IMR-90 (cell line): ENCODE measurements around the gene ERN1. TPM values are rescaled to one million over a fixed set of nuclear protein-coding genes. Genes with fewer than 3 reads are reported as not detected.

Experiments
- ATAC-seq: fragments of 200-7000 bp; cut with Tn5 transposase; 2 replicates; pipeline ENCODE4 v1.9.1; 2020; ENCODE audit warnings: low read depth, mild to moderate bottlenecking, moderate library complexity
- BruUV-seq: library from RNA; stranded (reverse); fragments of 400-500 nt; replicated peaks from 2 replicates; lab custom pipeline; 2021; lab: Mats Ljungman, UMichigan
- CTCF ChIA-PET: fragments of 300-600 bp; formaldehyde crosslinking; extraction: SDS; loops from one replicate; lab custom pipeline; 2021; ENCODE audit warnings: antibody characterized with exemption; lab: Yijun Ruan, JAX
- POLR2A ChIA-PET: fragments of 300-600 bp; sonication (Branson Sonifier 250); formaldehyde crosslinking; loops from one replicate; lab custom pipeline; 2022; ENCODE audit warnings: antibody characterized with exemption; ENCODE audit not compliant: unreplicated experiment; lab: Charles Lee
- DNase-seq: peaks from one replicate; pipeline ENCODE4 v3.0.0; 2013
- H2AFZ ChIP-seq: replicated peaks from 2 replicates; pipeline ENCODE3; 2013; ENCODE audit warnings: low read length, mild to moderate bottlenecking; ENCODE audit not compliant: poor library complexity
- H2AK5ac ChIP-seq: 2 replicates; pipeline ENCODE4 v1.6.1; 2013; ENCODE audit warnings: low read depth, low read length, inconsistent platforms
- H2AK9ac ChIP-seq: replicated peaks from 2 replicates; pipeline ENCODE3; 2013; ENCODE audit warnings: mild to moderate bottlenecking, low read depth, low read length, moderate library complexity; ENCODE audit not compliant: poor library complexity
- H2BK120ac ChIP-seq: 2 replicates; pipeline ENCODE4 v1.6.1; 2013; ENCODE audit warnings: low read depth, low read length, inconsistent platforms
- H2BK15ac ChIP-seq: 3 replicates; pipeline ENCODE4 v1.6.1; 2013; ENCODE audit warnings: low read depth, low read length, inconsistent platforms
- H2BK20ac ChIP-seq: 2 replicates; pipeline ENCODE4 v1.6.1; 2013; ENCODE audit warnings: low read depth, mild to moderate bottlenecking, inconsistent platforms, low read length, moderate library complexity
- H2BK5ac ChIP-seq: 2 replicates; pipeline ENCODE4 v1.6.1; 2013; ENCODE audit warnings: mild to moderate bottlenecking, low read depth, low read length, inconsistent platforms; ENCODE audit not compliant: poor library complexity, severe bottlenecking
- H3K14ac ChIP-seq: replicated peaks from 2 replicates; pipeline ENCODE4 v1.6.1; 2013; ENCODE audit warnings: low read depth, low read length, inconsistent platforms
- H3K18ac ChIP-seq: 2 replicates; pipeline ENCODE4 v1.6.1; 2013; ENCODE audit warnings: low read depth, low read length, control low read depth
- H3K23ac ChIP-seq: 2 replicates; pipeline ENCODE4 v1.6.1; 2013; ENCODE audit warnings: low read depth, low read length, inconsistent platforms
- H3K27ac ChIP-seq: 2 replicates; pipeline ENCODE4 v1.5.1; 2013; ENCODE audit warnings: mild to moderate bottlenecking, control low read depth, low read length; ENCODE audit not compliant: insufficient read depth
- H3K27me3 ChIP-seq: 2 replicates; pipeline ENCODE4 v1.6.1; 2013; ENCODE audit warnings: low read length; ENCODE audit not compliant: control insufficient read depth, insufficient read depth
- H3K36me3 ChIP-seq: 2 replicates; pipeline ENCODE4 v1.6.1; 2013; ENCODE audit warnings: low read length, mixed read lengths; ENCODE audit not compliant: control insufficient read depth, insufficient read depth
- H3K4ac ChIP-seq: 2 replicates; pipeline ENCODE4 v1.6.1; 2013; ENCODE audit warnings: low read depth, low read length, inconsistent platforms
- H3K4me1 ChIP-seq: 2 replicates; pipeline ENCODE4 v1.6.1; 2013; ENCODE audit warnings: low read length, mixed read lengths; ENCODE audit not compliant: control insufficient read depth, insufficient read depth
- H3K4me2 ChIP-seq: 2 replicates; pipeline ENCODE4 v1.6.1; 2013; ENCODE audit warnings: low read depth, mild to moderate bottlenecking, control low read depth, low read length, moderate library complexity
- H3K4me3 ChIP-seq: 2 replicates; pipeline ENCODE4 v1.5.1; 2013; ENCODE audit warnings: low read depth, mild to moderate bottlenecking, control low read depth, low read length, moderate library complexity; ENCODE audit not compliant: insufficient read depth
- H3K56ac ChIP-seq: 2 replicates; pipeline ENCODE4 v1.6.1; 2013; ENCODE audit warnings: low read length, inconsistent platforms; ENCODE audit not compliant: insufficient read depth; ENCODE audit errors: extremely low read depth
- H3K79me1 ChIP-seq, 2 experiments: 2 replicates each; pipeline ENCODE4 v1.6.1; 2013; ENCODE audit warnings: low read length in 2 of 2, inconsistent platforms in 1 of 2, low read depth in 1 of 2
- H3K9ac ChIP-seq: 2 replicates; pipeline ENCODE4 v1.6.1; 2013; ENCODE audit warnings: low read depth, low read length, control low read depth
- H3K9me1 ChIP-seq: 2 replicates; pipeline ENCODE4 v1.6.1; 2013; ENCODE audit warnings: low read length, inconsistent platforms; ENCODE audit not compliant: insufficient read depth
- H3K9me3 ChIP-seq: 2 replicates; pipeline ENCODE4 v1.6.1; 2013; ENCODE audit warnings: low read length; ENCODE audit not compliant: control insufficient read depth, insufficient read depth
- H4K20me1 ChIP-seq: 2 replicates; pipeline ENCODE4 v1.6.1; 2013; ENCODE audit warnings: low read length, inconsistent platforms; ENCODE audit not compliant: insufficient read depth
- H4K5ac ChIP-seq: 2 replicates; pipeline ENCODE4 v1.6.1; 2013; ENCODE audit warnings: mild to moderate bottlenecking, low read depth, low read length, control low read depth
- H4K8ac ChIP-seq, 2 experiments: 2 replicates each; pipeline ENCODE4 v1.6.1; 2013; ENCODE audit warnings: low read depth in 2 of 2, low read length in 2 of 2, control low read depth in 1 of 2, inconsistent platforms in 1 of 2
- H4K91ac ChIP-seq: 2 replicates; pipeline ENCODE4 v1.6.1; 2013; ENCODE audit warnings: low read depth, low read length, inconsistent platforms; ENCODE audit not compliant: insufficient read depth
- BHLHE40 ChIP-seq: fragments of 150-350 bp; IDR thresholded peaks from 2 replicates; pipeline ENCODE4 v1.6.1; 2016; ENCODE audit warnings: mild to moderate bottlenecking, low read depth, low read length
- CEBPB ChIP-seq: IDR thresholded peaks from 2 replicates; pipeline ENCODE4 v1.6.1; 2012; ENCODE audit warnings: low read depth, low read length, improper control_type of control experiment
- CHD1 ChIP-seq: IDR thresholded peaks from 2 replicates; pipeline ENCODE4 v1.6.1; 2012; ENCODE audit warnings: low read depth, low read length, improper control_type of control experiment
- ELK1 ChIP-seq: fragments of 150-350 bp; IDR thresholded peaks from 2 replicates; pipeline ENCODE4 v1.6.1; 2016; ENCODE audit warnings: low read depth, mild to moderate bottlenecking, low read length, moderate library complexity, borderline replicate concordance
- MAFK ChIP-seq: IDR thresholded peaks from 2 replicates; pipeline ENCODE4 v1.6.1; 2012; ENCODE audit warnings: low read depth, low read length, improper control_type of control experiment
- MAZ ChIP-seq: IDR thresholded peaks from 2 replicates; pipeline ENCODE4 v1.6.1; 2012; ENCODE audit warnings: low read depth, mild to moderate bottlenecking, low read length, improper control_type of control experiment, moderate library complexity, borderline replicate concordance
- MXI1 ChIP-seq: IDR thresholded peaks from 2 replicates; pipeline ENCODE4 v1.6.1; 2012; ENCODE audit warnings: low read depth, mild to moderate bottlenecking, low read length, moderate library complexity, borderline replicate concordance
- POLR2A ChIP-seq: IDR thresholded peaks from 2 replicates; pipeline ENCODE4 v1.6.1; 2012; ENCODE audit warnings: mild to moderate bottlenecking, low read depth, low read length
- RAD21 ChIP-seq: IDR thresholded peaks from 2 replicates; pipeline ENCODE4 v1.6.1; 2012; ENCODE audit warnings: low read length, improper control_type of control experiment
- RCOR1 ChIP-seq: IDR thresholded peaks from 2 replicates; pipeline ENCODE4 v1.6.1; 2012; ENCODE audit warnings: mild to moderate bottlenecking, low read length, improper control_type of control experiment; ENCODE audit not compliant: insufficient replicate concordance
- SMC3 ChIP-seq: fragments of 150-350 bp; IDR thresholded peaks from 2 replicates; pipeline ENCODE4 v1.6.1; 2016; ENCODE audit warnings: low read depth, mild to moderate bottlenecking, antibody characterized with exemption, low read length, moderate library complexity
- USF2 ChIP-seq: fragments of 150-350 bp; IDR thresholded peaks from 2 replicates; pipeline ENCODE4 v1.6.1; 2017; ENCODE audit warnings: mild to moderate bottlenecking, antibody characterized with exemption, low read length, low read depth
- WGBS, 2 experiments: methylation state at CpG; one replicate each; pipeline versions ENCODE4 v1.1.5 to v1.1.7; 2013; ENCODE audit warnings: missing lambda C conversion rate in 2 of 2; ENCODE audit not compliant: insufficient read length in 1 of 2; ENCODE audit errors: extremely low coverage in 2 of 2; 5-methylcytosine and 5-hydroxymethylcytosine counted together
- dilution Hi-C: fragments of 300-500 bp; cut with HindIII; formaldehyde crosslinking; loops from one replicate; pipeline ENCODE4 v1.14.3; 2018; ENCODE audit warnings: low sequenced_read_pairs; ENCODE audit not compliant: unreplicated experiment
- in situ Hi-C: fragments of 300-500 bp; cut with MboI; formaldehyde crosslinking; loops from 3 replicates; pipeline ENCODE4 v1.14.3; 2019; ENCODE audit warnings: low sequenced_read_pairs, inconsistent platforms, mixed read lengths
- intact Hi-C: fragments of 100-400 bp; cut with micrococcal nuclease; formaldehyde crosslinking; loops from 2 replicates; pipeline ENCODE4 v1.10.0; 2022
- polyA plus RNA-seq, 3 experiments: library from polyadenylated mRNA; depleted of rRNA; stranded (reverse); fragments of >200 nt; gene quantifications; 2 replicates each; pipeline ENCODE4 v1.2.3, GENCODE V29; 2012; ENCODE audit warnings: low replicate concordance in 1 of 3
- total RNA-seq: library from RNA; depleted of rRNA; stranded (reverse); fragments of >200 nt; gene quantifications from 2 replicates; pipeline ENCODE4 v1.2.3, GENCODE V29; 2012

Gene ERN1
- total and polyA plus RNA-seq, 2 of the 4 experiments (the other 2 are of a cell fraction) = 2.7 to 4.1 TPM

- TF ChIP-seq MXI1 = no peak
These were observed 11.7 kb downstream of the ERN1 start (continued) for GRCh38 chr17:64117981-64118979.

GRCh38 chr17:64115822-64116534, 14.0 kb downstream of the ERN1 start:
- peak overlapping the region; percentile 39; the same call in 1 of the 2 replicates for H4K91ac ChIP-seq
- no peak overlapping the region for H3K9ac ChIP-seq
- H4K5ac ChIP-seq = no peak overlapping the region
- no peaks in the 10 kb centered on the region for H3K36me3 ChIP-seq
- CTCF ChIA-PET = interaction anchor here (0.7 to 0.8 kb wide), 2 partner anchors 36 to 87 kb away, joined by 3 to 4 read pairs; no protein-coding TSS in a partner anchor
- no TSS peak for BruUV-seq
- H2AFZ ChIP-seq = no peak overlapping the region
- no peak overlapping the region for H3K23ac ChIP-seq
- H2AK9ac ChIP-seq = no peak overlapping the region
- peaks cover 21% of the 10 kb centered on the region for H3K9me1 ChIP-seq
- peak overlapping the region; percentile 51 for H3K4me2 ChIP-seq
- POLR2A ChIA-PET = no interaction called here
- H3K4ac ChIP-seq = peak overlapping the region; percentile 29; the same call in 1 of the 2 replicates
- WGBS, 2 experiments = no CpG with 5 or more reads among the region's 7 CpGs
- H2BK120ac ChIP-seq = peak overlapping the region; percentile 76
- intact Hi-C loops (no loop called here), dilution Hi-C loops (no loop called here), in situ Hi-C loops (no loop called here)
- H4K20me1 ChIP-seq = peaks cover 9% of the 10 kb centered on the region; the same call in 1 of the 2 replicates
- peak overlapping the region; percentile 30; the same call in 1 of the 2 replicates for H3K27ac ChIP-seq
- ATAC-seq (peak; percentile 83), DNase-seq (peak; percentile 94)
- H3K14ac ChIP-seq = peak overlapping the region; percentile 45; the same call in 1 of the 2 replicates
- no peaks in the 10 kb centered on the region for H3K9me3 ChIP-seq
- peak overlapping the region in 1 of 2 experiments; percentile 53; a peak in 2 of 4 replicates for H4K8ac ChIP-seq
- H3K4me3 ChIP-seq = no peak overlapping the region
- H3K79me1 ChIP-seq = peaks cover 26 to 55% of the 10 kb centered on the region in 2 experiments
- H2BK20ac ChIP-seq = peak overlapping the region; percentile 75; the same call in 1 of the 2 replicates
- H2AK5ac ChIP-seq = peak overlapping the region; percentile 41
- no peak overlapping the region for H3K56ac ChIP-seq
- H2BK15ac ChIP-seq = peak overlapping the region; percentile 25; the same call in 2 of the 3 replicates
- H3K18ac ChIP-seq = peak overlapping the region; percentile 7; the same call in 1 of the 2 replicates
- peak overlapping the region; percentile 41 for H2BK5ac ChIP-seq
- peaks cover 16% of the 10 kb centered on the region for H3K4me1 ChIP-seq
- no peaks in the 10 kb centered on the region for H3K27me3 ChIP-seq
- no peak for TF ChIP-seq MAZ
- TF ChIP-seq MXI1 = no peak
- no peak for TF ChIP-seq BHLHE40
- no peak for TF ChIP-seq ELK1
- no peak for TF ChIP-seq USF2
- no peak for TF ChIP-seq RAD21
- no peak for TF ChIP-seq MAFK
- no peak for TF ChIP-seq CHD1
- peak; percentile 40 for TF ChIP-seq RCOR1
- TF ChIP-seq POLR2A = no peak
- peak; percentile 100 for TF ChIP-seq CEBPB
- TF ChIP-seq SMC3 = no peak
